ENCODE data around the gene ST6GAL1. TPM values are rescaled to one million over a fixed set of nuclear protein-coding genes. Genes with fewer than 3 reads are reported as not detected.

ST6GAL1 gene
- total and polyA plus RNA-seq, 2 of the 8 experiments (the other 6 are each of a cell fraction or from before 2014, with no cell fraction given) = 62.8 to 80.9 TPM

DNA sequence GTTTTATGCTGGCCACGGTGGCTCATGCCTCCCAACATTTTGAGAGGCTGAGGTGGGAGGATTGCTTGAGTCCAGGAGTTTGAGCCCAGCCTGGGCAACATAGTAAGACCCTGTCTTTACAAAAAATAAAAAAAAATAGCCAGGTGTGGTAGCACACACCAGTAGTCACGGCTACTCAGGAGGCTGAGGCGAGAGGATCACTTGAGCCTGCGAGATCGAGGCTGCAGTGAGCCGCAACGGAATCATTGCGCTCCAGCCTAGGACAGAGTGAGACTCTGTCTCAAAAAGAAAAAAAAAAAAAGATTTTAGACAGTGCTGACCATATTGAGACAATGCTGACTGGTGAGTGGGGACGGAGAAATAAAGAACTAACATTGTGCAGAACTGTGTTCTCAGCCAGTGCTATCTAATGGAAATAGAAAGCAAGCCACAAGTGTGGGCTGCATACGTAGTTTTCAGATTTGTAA, 67.2 kb downstream of the ST6GAL1 start (continued):
- TF ChIP-seq, protein P1, sequence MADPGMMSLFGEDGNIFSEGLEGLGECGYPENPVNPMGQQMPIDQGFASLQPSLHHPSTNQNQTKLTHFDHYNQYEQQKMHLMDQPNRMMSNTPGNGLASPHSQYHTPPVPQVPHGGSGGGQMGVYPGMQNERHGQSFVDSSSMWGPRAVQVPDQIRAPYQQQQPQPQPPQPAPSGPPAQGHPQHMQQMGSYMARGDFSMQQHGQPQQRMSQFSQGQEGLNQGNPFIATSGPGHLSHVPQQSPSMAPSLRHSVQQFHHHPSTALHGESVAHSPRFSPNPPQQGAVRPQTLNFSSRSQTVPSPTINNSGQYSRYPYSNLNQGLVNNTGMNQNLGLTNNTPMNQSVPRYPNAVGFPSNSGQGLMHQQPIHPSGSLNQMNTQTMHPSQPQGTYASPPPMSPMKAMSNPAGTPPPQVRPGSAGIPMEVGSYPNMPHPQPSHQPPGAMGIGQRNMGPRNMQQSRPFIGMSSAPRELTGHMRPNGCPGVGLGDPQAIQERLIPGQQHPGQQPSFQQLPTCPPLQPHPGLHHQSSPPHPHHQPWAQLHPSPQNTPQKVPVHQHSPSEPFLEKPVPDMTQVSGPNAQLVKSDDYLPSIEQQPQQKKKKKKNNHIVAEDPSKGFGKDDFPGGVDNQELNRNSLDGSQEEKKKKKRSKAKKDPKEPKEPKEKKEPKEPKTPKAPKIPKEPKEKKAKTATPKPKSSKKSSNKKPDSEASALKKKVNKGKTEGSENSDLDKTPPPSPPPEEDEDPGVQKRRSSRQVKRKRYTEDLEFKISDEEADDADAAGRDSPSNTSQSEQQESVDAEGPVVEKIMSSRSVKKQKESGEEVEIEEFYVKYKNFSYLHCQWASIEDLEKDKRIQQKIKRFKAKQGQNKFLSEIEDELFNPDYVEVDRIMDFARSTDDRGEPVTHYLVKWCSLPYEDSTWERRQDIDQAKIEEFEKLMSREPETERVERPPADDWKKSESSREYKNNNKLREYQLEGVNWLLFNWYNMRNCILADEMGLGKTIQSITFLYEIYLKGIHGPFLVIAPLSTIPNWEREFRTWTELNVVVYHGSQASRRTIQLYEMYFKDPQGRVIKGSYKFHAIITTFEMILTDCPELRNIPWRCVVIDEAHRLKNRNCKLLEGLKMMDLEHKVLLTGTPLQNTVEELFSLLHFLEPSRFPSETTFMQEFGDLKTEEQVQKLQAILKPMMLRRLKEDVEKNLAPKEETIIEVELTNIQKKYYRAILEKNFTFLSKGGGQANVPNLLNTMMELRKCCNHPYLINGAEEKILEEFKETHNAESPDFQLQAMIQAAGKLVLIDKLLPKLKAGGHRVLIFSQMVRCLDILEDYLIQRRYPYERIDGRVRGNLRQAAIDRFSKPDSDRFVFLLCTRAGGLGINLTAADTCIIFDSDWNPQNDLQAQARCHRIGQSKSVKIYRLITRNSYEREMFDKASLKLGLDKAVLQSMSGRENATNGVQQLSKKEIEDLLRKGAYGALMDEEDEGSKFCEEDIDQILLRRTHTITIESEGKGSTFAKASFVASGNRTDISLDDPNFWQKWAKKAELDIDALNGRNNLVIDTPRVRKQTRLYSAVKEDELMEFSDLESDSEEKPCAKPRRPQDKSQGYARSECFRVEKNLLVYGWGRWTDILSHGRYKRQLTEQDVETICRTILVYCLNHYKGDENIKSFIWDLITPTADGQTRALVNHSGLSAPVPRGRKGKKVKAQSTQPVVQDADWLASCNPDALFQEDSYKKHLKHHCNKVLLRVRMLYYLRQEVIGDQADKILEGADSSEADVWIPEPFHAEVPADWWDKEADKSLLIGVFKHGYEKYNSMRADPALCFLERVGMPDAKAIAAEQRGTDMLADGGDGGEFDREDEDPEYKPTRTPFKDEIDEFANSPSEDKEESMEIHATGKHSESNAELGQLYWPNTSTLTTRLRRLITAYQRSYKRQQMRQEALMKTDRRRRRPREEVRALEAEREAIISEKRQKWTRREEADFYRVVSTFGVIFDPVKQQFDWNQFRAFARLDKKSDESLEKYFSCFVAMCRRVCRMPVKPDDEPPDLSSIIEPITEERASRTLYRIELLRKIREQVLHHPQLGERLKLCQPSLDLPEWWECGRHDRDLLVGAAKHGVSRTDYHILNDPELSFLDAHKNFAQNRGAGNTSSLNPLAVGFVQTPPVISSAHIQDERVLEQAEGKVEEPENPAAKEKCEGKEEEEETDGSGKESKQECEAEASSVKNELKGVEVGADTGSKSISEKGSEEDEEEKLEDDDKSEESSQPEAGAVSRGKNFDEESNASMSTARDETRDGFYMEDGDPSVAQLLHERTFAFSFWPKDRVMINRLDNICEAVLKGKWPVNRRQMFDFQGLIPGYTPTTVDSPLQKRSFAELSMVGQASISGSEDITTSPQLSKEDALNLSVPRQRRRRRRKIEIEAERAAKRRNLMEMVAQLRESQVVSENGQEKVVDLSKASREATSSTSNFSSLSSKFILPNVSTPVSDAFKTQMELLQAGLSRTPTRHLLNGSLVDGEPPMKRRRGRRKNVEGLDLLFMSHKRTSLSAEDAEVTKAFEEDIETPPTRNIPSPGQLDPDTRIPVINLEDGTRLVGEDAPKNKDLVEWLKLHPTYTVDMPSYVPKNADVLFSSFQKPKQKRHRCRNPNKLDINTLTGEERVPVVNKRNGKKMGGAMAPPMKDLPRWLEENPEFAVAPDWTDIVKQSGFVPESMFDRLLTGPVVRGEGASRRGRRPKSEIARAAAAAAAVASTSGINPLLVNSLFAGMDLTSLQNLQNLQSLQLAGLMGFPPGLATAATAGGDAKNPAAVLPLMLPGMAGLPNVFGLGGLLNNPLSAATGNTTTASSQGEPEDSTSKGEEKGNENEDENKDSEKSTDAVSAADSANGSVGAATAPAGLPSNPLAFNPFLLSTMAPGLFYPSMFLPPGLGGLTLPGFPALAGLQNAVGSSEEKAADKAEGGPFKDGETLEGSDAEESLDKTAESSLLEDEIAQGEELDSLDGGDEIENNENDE (IDR thresholded peaks at IDR 0.05; ENCODE audit: insufficient replicate concordance, low read length) = no peak
- TF ChIP-seq SP4 (IDR thresholded peaks at IDR 0.05; ENCODE audit: low read length) = no peak
- TF ChIP-seq TAF1 (IDR thresholded peaks at IDR 0.05; ENCODE audit: low read depth, low read length) = no peak
- TF ChIP-seq SIRT6 (IDR thresholded peaks at IDR 0.05; ENCODE audit: low read length) = no peak
- no peak for TF ChIP-seq TEAD4 (IDR thresholded peaks at IDR 0.05; ENCODE audit: low read depth, low read length)

Measured in H1 (cell line).